NK-92 (cell line): Measurements from ENCODE around the gene CNOT4.

Source experiments
- DNase-seq: peaks from one replicate; lab custom pipeline; 2025; ENCODE audit not compliant: unreplicated experiment; lab: John Stamatoyannopoulos, UW

Gene CNOT4

GRCh38 chr7:135509839-135510591, at the start of gene CNOT4:
CNOT4 (minus strand) TSS chr7:135510102; CDS start chr7:135438331, 71,771 bp downstream.
- DNase-seq: peak; percentile 92

GRCh38 chr7:135558881-135559280, 49.0 kb upstream of the CNOT4 start:
- DNase-seq: no peak

- no peak for DNase-seq
These were observed 48.5 kb upstream of the CNOT4 start for GRCh38 chr7:135558337-135558767.

GRCh38 chr7:135557455-135558336, 47.8 kb upstream of the CNOT4 start, which contains the start of gene NUP205:
NUP205 (plus strand) TSS chr7:135557917; CDS start chr7:135557945, 28 bp downstream.
- DNase-seq: no peak

GRCh38 chr7:135553346-135553745, 43.4 kb upstream of the CNOT4 start:
- DNase-seq: no peak

- no peak for DNase-seq
These were observed 42.2 kb upstream of the CNOT4 start for GRCh38 chr7:135552148-135552547.

GRCh38 chr7:135550196-135550595, 40.3 kb upstream of the CNOT4 start:
- DNase-seq: no peak

- DNase-seq: no peak
These were observed 31.1 kb upstream of the CNOT4 start for GRCh38 chr7:135541029-135541428.

- no peak for DNase-seq
These were observed 29.7 kb upstream of the CNOT4 start for GRCh38 chr7:135539629-135540028.

GRCh38 chr7:135538376-135538775, 28.5 kb upstream of the CNOT4 start:
- DNase-seq: no peak

- DNase-seq: no peak
These were observed 28.0 kb upstream of the CNOT4 start for GRCh38 chr7:135537905-135538304.

- no peak for DNase-seq
These were observed 27.6 kb upstream of the CNOT4 start for GRCh38 chr7:135537453-135537852.

GRCh38 chr7:135536150-135536549, 26.2 kb upstream of the CNOT4 start:
- DNase-seq: no peak

GRCh38 chr7:135527025-135527424, 17.1 kb upstream of the CNOT4 start:
- no peak for DNase-seq

GRCh38 chr7:135525426-135525825, 15.5 kb upstream of the CNOT4 start:
- no peak for DNase-seq

- DNase-seq: no peak
These were observed 13.2 kb upstream of the CNOT4 start for GRCh38 chr7:135523146-135523545.

- DNase-seq: no peak
These were observed 12.6 kb upstream of the CNOT4 start for GRCh38 chr7:135522509-135522908.

- DNase-seq: no peak
These were observed 10.0 kb upstream of the CNOT4 start for GRCh38 chr7:135519871-135520270.

GRCh38 chr7:135519233-135519688, 9.4 kb upstream of the CNOT4 start:
- DNase-seq: no peak

- no peak for DNase-seq
These were observed 8.8 kb upstream of the CNOT4 start for GRCh38 chr7:135518748-135519147.

GRCh38 chr7:135517060-135517459, 7.2 kb upstream of the CNOT4 start:
- DNase-seq: no peak

GRCh38 chr7:135514856-135515255, 5.0 kb upstream of the CNOT4 start:
- no peak for DNase-seq
